SK-N-SH (cell line): ENCODE data around the gene EEFSEC. TPM values are rescaled to one million over a fixed set of nuclear protein-coding genes. Genes with fewer than 3 reads are reported as not detected.

Experiments
- CTCF ChIA-PET: fragments of 300-600, 350-600 bp; formaldehyde crosslinking; extraction: SDS; loops from one replicate; lab custom pipeline; 2021; lab: Yijun Ruan, JAX
- POLR2A ChIA-PET: fragments of 350-600 bp; sonication (Branson Sonifier 250); formaldehyde crosslinking; extraction: SDS; loops from one replicate; lab custom pipeline; 2020; ENCODE audit warnings: antibody characterized with exemption, inconsistent platforms; lab: Yijun Ruan, JAX
- DNase-seq: peaks from one replicate; pipeline ENCODE4 v3.0.0; 2012
- H2AFZ ChIP-seq: fragments of 200-600 bp; sonication (generic); 2 replicates; pipeline ENCODE4 v1.8.1; 2016; ENCODE audit warnings: antibody characterized with exemption, mild to moderate bottlenecking, low read depth
- H3F3A ChIP-seq: fragments of 200-600 bp; sonication (generic); replicated peaks from 2 replicates; pipeline ENCODE3; 2016; ENCODE audit warnings: antibody characterized with exemption, mild to moderate bottlenecking; ENCODE audit not compliant: insufficient read depth
- H3K27ac ChIP-seq, 2 experiments: fragments of 200-500 bp in 1 of 2; fragments of 200-600 bp in 1 of 2; sonication (Bioruptor generic) in 1 of 2; sonication (generic), shearing (Covaris generic) in 1 of 2; 2 replicates each; pipeline versions ENCODE4 v1.5.1 to v1.6.1; 2014 to 2016; ENCODE audit warnings: low read depth in 2 of 2, inconsistent platforms in 1 of 2, low read length in 1 of 2, mild to moderate bottlenecking in 1 of 2, mixed read lengths in 1 of 2
- H3K27me3 ChIP-seq: fragments of 200-600 bp; sonication (generic), shearing (Covaris generic); 2 replicates; pipeline ENCODE4 v1.6.1; 2016; ENCODE audit warnings: mixed run types; ENCODE audit not compliant: insufficient read depth
- H3K36me3 ChIP-seq, 2 experiments: fragments of 200-500 bp in 1 of 2; fragments of 200-600 bp in 1 of 2; sonication (Bioruptor generic) in 1 of 2; sonication (generic) in 1 of 2; replicated peaks in 1 of 2; 2 replicates each; pipeline versions ENCODE3 to v1.5.1; 2014 to 2016; ENCODE audit warnings: low read length in 1 of 2, mild to moderate bottlenecking in 1 of 2; ENCODE audit not compliant: insufficient read depth in 2 of 2, control insufficient read depth in 1 of 2
- H3K4me1 ChIP-seq, 2 experiments: fragments of 200-500 bp in 1 of 2; fragments of 200-600 bp in 1 of 2; sonication (Bioruptor generic) in 1 of 2; sonication (generic), shearing (Covaris generic) in 1 of 2; 2 replicates each; pipeline versions ENCODE4 v1.5.1 to v1.6.1; 2014 to 2016; ENCODE audit warnings: low read depth in 1 of 2, low read length in 1 of 2, mixed run types in 1 of 2; ENCODE audit not compliant: insufficient read depth in 2 of 2, control insufficient read depth in 1 of 2
- H3K4me2 ChIP-seq: fragments of 200-600 bp; sonication (generic), shearing (Covaris generic); 2 replicates; pipeline ENCODE4 v1.6.1; 2017; ENCODE audit warnings: mixed run types
- H3K4me3 ChIP-seq, 2 experiments: fragments of 200-500 bp in 1 of 2; fragments of 200-600 bp in 1 of 2; sonication (Bioruptor generic) in 1 of 2; sonication (generic), shearing (Covaris generic) in 1 of 2; 2 replicates each; pipeline versions ENCODE4 v1.5.1 to v1.8.1; 2014 to 2016; ENCODE audit warnings: low read depth in 2 of 2, inconsistent platforms in 1 of 2, low read length in 1 of 2, mild to moderate bottlenecking in 1 of 2, mixed read lengths in 1 of 2, moderate library complexity in 1 of 2
- H3K79me2 ChIP-seq: fragments of 200-600 bp; sonication (generic); 2 replicates; pipeline ENCODE4 v1.8.1; 2017; ENCODE audit warnings: mild to moderate bottlenecking; ENCODE audit not compliant: insufficient read depth
- H3K9ac ChIP-seq: fragments of 200-600 bp; sonication (generic); 2 replicates; pipeline ENCODE4 v1.6.1; 2017; ENCODE audit warnings: mixed run types
- H3K9me2 ChIP-seq: fragments of 200-600 bp; sonication (generic); 2 replicates; pipeline ENCODE4 v1.6.1; 2017; ENCODE audit warnings: mixed run types
- H3K9me3 ChIP-seq: fragments of 200-600 bp; sonication (generic); 2 replicates; pipeline ENCODE4 v1.6.1; 2017; ENCODE audit warnings: mixed run types, mild to moderate bottlenecking, moderate library complexity
- H4K20me1 ChIP-seq: fragments of 200-600 bp; sonication (generic); 2 replicates; pipeline ENCODE4 v1.6.1; 2017; ENCODE audit warnings: mild to moderate bottlenecking, mixed run types; ENCODE audit not compliant: insufficient read depth
- CHD2 ChIP-seq: fragments of 150-350 bp; IDR thresholded peaks from 2 replicates; pipeline ENCODE4 v1.6.1; 2018; ENCODE audit warnings: low read length; ENCODE audit not compliant: partially characterized antibody
- EP300 ChIP-seq, 2 experiments: IDR thresholded peaks; 2 replicates each; pipeline versions ENCODE4 v1.4.0 to v1.6.1; 2012; ENCODE audit warnings: borderline replicate concordance in 1 of 2, low read depth in 1 of 2, low read length in 1 of 2
- FOSL2 ChIP-seq: IDR thresholded peaks from 2 replicates; pipeline ENCODE4 v1.4.0; 2012; ENCODE audit warnings: low read depth, mild to moderate bottlenecking, moderate library complexity, borderline replicate concordance
- FOXJ3 ChIP-seq: sonication (generic); formaldehyde crosslinking; IDR thresholded peaks from 2 replicates; pipeline ENCODE4 v1.5.1; 2020; ENCODE audit warnings: mild to moderate bottlenecking, missing genetic modification reagents
- FOXM1 ChIP-seq: IDR thresholded peaks from 2 replicates; pipeline ENCODE4 v1.4.0; 2012; ENCODE audit warnings: low read depth, mild to moderate bottlenecking
- MEF2A ChIP-seq: IDR thresholded peaks from 2 replicates; pipeline ENCODE4 v1.4.0; 2012; ENCODE audit warnings: low read depth, borderline replicate concordance
- PBX3 ChIP-seq: IDR thresholded peaks from 2 replicates; pipeline ENCODE4; 2012
- POLR2AphosphoS5 ChIP-seq: IDR thresholded peaks from 2 replicates; pipeline ENCODE4 v1.6.1; 2012; ENCODE audit warnings: low read depth, low read length
- RAD21 ChIP-seq: IDR thresholded peaks from 2 replicates; pipeline ENCODE4 v1.6.1; 2012; ENCODE audit warnings: mild to moderate bottlenecking, low read length
- RFX5 ChIP-seq: IDR thresholded peaks from 2 replicates; pipeline ENCODE4 v1.6.1; 2012; ENCODE audit warnings: mild to moderate bottlenecking, improper control_type of control experiment, low read length
- RXRA ChIP-seq: IDR thresholded peaks from 2 replicates; pipeline ENCODE4 v1.4.0; 2012; ENCODE audit warnings: low read depth, mild to moderate bottlenecking, borderline replicate concordance
- SIN3A ChIP-seq: IDR thresholded peaks from 2 replicates; pipeline ENCODE4 v1.6.1; 2012; ENCODE audit warnings: low read depth, mild to moderate bottlenecking, low read length, moderate library complexity, borderline replicate concordance
- SMC3 ChIP-seq: IDR thresholded peaks from 2 replicates; pipeline ENCODE4 v1.6.1; 2012; ENCODE audit warnings: low read depth, low read length, improper control_type of control experiment
- USF1 ChIP-seq: IDR thresholded peaks from 2 replicates; pipeline ENCODE4 v1.4.0; 2012; ENCODE audit warnings: low read depth, borderline replicate concordance
- YY1 ChIP-seq: IDR thresholded peaks from 2 replicates; pipeline ENCODE4 v1.4.0; 2012; ENCODE audit warnings: low read depth, mild to moderate bottlenecking
- WGBS: methylation state at CpG from one replicate; pipeline ENCODE4 v1.1.6; 2017; ENCODE audit warnings: low lambda C conversion rate; 5-methylcytosine and 5-hydroxymethylcytosine counted together
- polyA plus RNA-seq, 3 experiments: library from polyadenylated mRNA; depleted of rRNA; stranded (reverse); fragments of >200 nt; gene quantifications; 2 replicates each; pipeline ENCODE4 v1.2.3, GENCODE V29; 2012
- TF ChIP-seq, protein P1 (sequence below): fragments of 150-350 bp; IDR thresholded peaks from 2 replicates; pipeline ENCODE4 v1.6.1; 2016; ENCODE audit warnings: mild to moderate bottlenecking, low read depth, low read length
- TF ChIP-seq, protein P2 (sequence below): IDR thresholded peaks from 2 replicates; pipeline ENCODE4 v1.4.0; 2012; ENCODE audit warnings: low read depth

EEFSEC gene
- polyA plus RNA-seq, 1 of the 3 experiments (the other 2 are of a cell fraction), result 12.4 TPM

- no peak overlapping the region for H3K4me3 ChIP-seq
- H3F3A ChIP-seq, result peaks cover 8% of the 10 kb centered on the region
- no peaks in the 10 kb centered on the region for H3K9me3 ChIP-seq
- H4K20me1 ChIP-seq, result no peaks in the 10 kb centered on the region
- WGBS, result 64% methylated on average over 2 of the region's 2 CpGs
- no peak for DNase-seq
- peak overlapping the region in 1 of 2 experiments; percentile 100; a peak in 2 of 4 replicates for H3K27ac ChIP-seq
- H3K79me2 ChIP-seq, result no peaks in the 10 kb centered on the region
- H3K9me2 ChIP-seq, result no peaks in the 10 kb centered on the region
- ChIA-PET POLR2A (no interaction called here), CTCF (interaction anchor here (0.7 to 1.9 kb wide), 9 partner anchors 11 to 129 kb away, joined by 3 to 8 read pairs (median 3); no protein-coding TSS in a partner anchor)
- no peak overlapping the region for H3K9ac ChIP-seq
- no peaks in the 10 kb centered on the region for H3K36me3 ChIP-seq
- TF ChIP-seq PBX3, result no peak
- no peak for TF ChIP-seq FOXJ3 (CRISPR knock-in tag)
- TF ChIP-seq, protein P1, sequence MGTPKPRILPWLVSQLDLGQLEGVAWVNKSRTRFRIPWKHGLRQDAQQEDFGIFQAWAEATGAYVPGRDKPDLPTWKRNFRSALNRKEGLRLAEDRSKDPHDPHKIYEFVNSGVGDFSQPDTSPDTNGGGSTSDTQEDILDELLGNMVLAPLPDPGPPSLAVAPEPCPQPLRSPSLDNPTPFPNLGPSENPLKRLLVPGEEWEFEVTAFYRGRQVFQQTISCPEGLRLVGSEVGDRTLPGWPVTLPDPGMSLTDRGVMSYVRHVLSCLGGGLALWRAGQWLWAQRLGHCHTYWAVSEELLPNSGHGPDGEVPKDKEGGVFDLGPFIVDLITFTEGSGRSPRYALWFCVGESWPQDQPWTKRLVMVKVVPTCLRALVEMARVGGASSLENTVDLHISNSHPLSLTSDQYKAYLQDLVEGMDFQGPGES, result no peak
- TF ChIP-seq, protein P2, sequence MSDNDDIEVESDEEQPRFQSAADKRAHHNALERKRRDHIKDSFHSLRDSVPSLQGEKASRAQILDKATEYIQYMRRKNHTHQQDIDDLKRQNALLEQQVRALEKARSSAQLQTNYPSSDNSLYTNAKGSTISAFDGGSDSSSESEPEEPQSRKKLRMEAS, result no peak
- TF ChIP-seq RAD21, result no peak
- TF ChIP-seq SMC3, result no peak
- TF ChIP-seq MEF2A, result no peak
- no peak for TF ChIP-seq EP300 (IDR thresholded peaks at IDR 0.05; ENCODE audit: borderline replicate concordance in 1 of 2, low read depth in 1 of 2, low read length in 1 of 2)
- TF ChIP-seq USF1, result no peak
- no peak for TF ChIP-seq RXRA
- no peak for TF ChIP-seq FOXM1
- no peak for TF ChIP-seq RFX5
- TF ChIP-seq CHD2, result no peak
- TF ChIP-seq SIN3A, result no peak
- no peak for TF ChIP-seq FOSL2
- no peak for TF ChIP-seq POLR2AphosphoS5
- TF ChIP-seq YY1, result no peak
- no peak overlapping the region for H3K4me2 ChIP-seq
- no peaks in the 10 kb centered on the region for H3K27me3 ChIP-seq
- H2AFZ ChIP-seq, result no peak overlapping the region
- H3K4me1 ChIP-seq, result peaks cover 35 to 94% of the 10 kb centered on the region in 2 experiments
Observed at GRCh38 chr3:128281056-128281455, 127.8 kb downstream of the EEFSEC start.
